ES-I3 (cell line): Measurements from ENCODE around the gene WWOX.

Source experiments
- H3K36me3 ChIP-seq: 2 replicates; pipeline ENCODE4 v1.6.1; 2013; ENCODE audit warnings: mild to moderate bottlenecking, low read length, control low read depth, moderate library complexity; ENCODE audit not compliant: insufficient read depth
- H3K4me1 ChIP-seq: 2 replicates; pipeline ENCODE4 v1.6.1; 2013; ENCODE audit warnings: mild to moderate bottlenecking, control low read depth, low read length; ENCODE audit not compliant: insufficient read depth
- H3K9ac ChIP-seq: 2 replicates; pipeline ENCODE4 v1.6.1; 2013; ENCODE audit warnings: low read depth, mild to moderate bottlenecking, low read length, moderate library complexity
- H3K9me3 ChIP-seq: 2 replicates; pipeline ENCODE4 v1.6.1; 2013; ENCODE audit warnings: mild to moderate bottlenecking, low read length, moderate library complexity; ENCODE audit not compliant: control insufficient read depth, insufficient read depth

The WWOX gene

GRCh38 chr16:79124016-79124756, 1024.7 kb downstream of the WWOX start:
- no peaks in the 10 kb centered on the region for H3K9me3 ChIP-seq
- H3K9ac ChIP-seq = no peak overlapping the region
- no peaks in the 10 kb centered on the region for H3K4me1 ChIP-seq
- no peaks in the 10 kb centered on the region for H3K36me3 ChIP-seq

- Histone ChIP-seq H3K4me1 (no peaks in the 10 kb centered on the region), H3K9ac (no peak overlapping the region), H3K9me3 (peaks cover 4% of the 10 kb centered on the region; the same call in 1 of the 2 replicates), H3K36me3 (no peaks in the 10 kb centered on the region; the same call in 1 of the 2 replicates)
Measured at GRCh38 chr16:79127766-79128165, 1028.3 kb downstream of the WWOX start.

DNA sequence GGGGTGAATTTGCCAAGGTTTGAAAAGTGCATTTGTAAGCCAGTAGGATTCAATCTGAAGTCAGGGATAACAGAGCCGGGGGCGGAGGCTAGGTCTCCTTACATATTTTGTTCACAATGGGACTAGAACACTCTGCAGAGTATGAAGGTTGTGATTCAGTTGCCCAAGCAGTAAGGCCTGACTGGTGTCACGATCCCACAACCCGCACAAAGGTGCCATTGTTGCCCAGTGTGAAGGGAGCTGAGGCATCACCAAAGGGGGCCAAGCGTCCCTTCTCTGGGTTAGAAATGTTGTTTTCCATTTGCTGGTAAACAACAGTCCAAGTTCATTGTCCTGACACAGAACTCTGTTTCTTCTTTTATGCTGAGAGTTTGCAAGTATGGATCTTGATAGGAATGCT, 1029.3 kb downstream of the WWOX start:
- Histone ChIP-seq H3K4me1 (no peaks in the 10 kb centered on the region), H3K36me3 (no peaks in the 10 kb centered on the region; the same call in 1 of the 2 replicates), H3K9ac (no peak overlapping the region), H3K9me3 (peaks cover 4% of the 10 kb centered on the region; the same call in 1 of the 2 replicates)

DNA sequence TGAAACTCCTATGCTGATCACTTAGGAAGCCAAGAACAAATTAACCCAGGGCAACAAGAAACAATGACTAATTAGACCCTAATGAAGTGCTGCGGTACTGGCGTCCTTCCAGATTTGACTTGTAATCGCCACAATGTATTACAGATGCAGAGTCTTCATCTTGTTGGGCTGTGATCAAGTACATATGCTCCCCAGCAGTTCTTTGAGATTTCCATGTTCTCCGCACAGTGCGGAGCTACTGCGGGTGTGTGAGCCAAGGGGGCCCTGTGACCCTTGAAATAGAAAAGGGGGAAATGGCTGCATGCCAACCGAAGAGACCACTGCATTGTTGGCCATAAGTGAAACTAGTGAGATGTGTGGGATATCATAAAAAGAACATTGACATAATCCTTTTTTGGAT, 1031.2 kb downstream of the WWOX start:
- Histone ChIP-seq H3K36me3 (no peaks in the 10 kb centered on the region; the same call in 1 of the 2 replicates), H3K9me3 (peaks cover 4% of the 10 kb centered on the region; the same call in 1 of the 2 replicates), H3K4me1 (no peaks in the 10 kb centered on the region), H3K9ac (no peak overlapping the region)

- no peak overlapping the region for H3K9ac ChIP-seq
- no peaks in the 10 kb centered on the region for H3K4me1 ChIP-seq
- H3K9me3 ChIP-seq = peaks cover 4% of the 10 kb centered on the region; the same call in 1 of the 2 replicates
- no peaks in the 10 kb centered on the region; the same call in 1 of the 2 replicates for H3K36me3 ChIP-seq
Measured at GRCh38 chr16:79131321-79132075, 1032.0 kb downstream of the WWOX start.

GRCh38 chr16:79132701-79133100, 1033.2 kb downstream of the WWOX start:
- Histone ChIP-seq H3K36me3 (no peaks in the 10 kb centered on the region; the same call in 1 of the 2 replicates), H3K9me3 (peaks cover 4% of the 10 kb centered on the region; the same call in 1 of the 2 replicates), H3K9ac (no peak overlapping the region), H3K4me1 (no peaks in the 10 kb centered on the region; the same call in 1 of the 2 replicates)

- Histone ChIP-seq H3K4me1 (no peaks in the 10 kb centered on the region; the same call in 1 of the 2 replicates), H3K9ac (no peak overlapping the region), H3K9me3 (peaks cover 4% of the 10 kb centered on the region; the same call in 1 of the 2 replicates), H3K36me3 (no peaks in the 10 kb centered on the region; the same call in 1 of the 2 replicates)
Measured at GRCh38 chr16:79134300-79134699, 1034.8 kb downstream of the WWOX start.

DNA sequence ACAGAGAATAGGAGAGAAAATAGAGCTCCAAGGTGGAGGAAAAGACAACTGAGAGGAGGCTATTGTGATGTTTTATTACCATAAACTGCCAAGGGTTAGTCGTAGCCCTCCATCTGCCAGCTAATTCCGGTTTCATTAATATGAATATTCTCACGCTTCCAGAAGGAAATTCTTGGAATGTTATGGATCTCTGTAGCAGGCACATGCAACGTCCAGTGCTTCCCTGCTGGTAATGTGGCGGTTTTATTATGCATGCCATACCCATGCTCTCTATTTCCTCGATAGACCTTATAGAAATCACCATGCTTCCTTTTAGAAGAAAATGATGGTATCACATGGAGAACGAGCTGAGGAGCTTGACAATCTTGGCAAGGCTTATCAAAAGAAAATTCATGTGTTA, 1037.5 kb downstream of the WWOX start:
- H3K9ac ChIP-seq = no peak overlapping the region
- no peaks in the 10 kb centered on the region for H3K36me3 ChIP-seq
- H3K9me3 ChIP-seq = peaks cover 4% of the 10 kb centered on the region
- no peaks in the 10 kb centered on the region; the same call in 1 of the 2 replicates for H3K4me1 ChIP-seq

GRCh38 chr16:79137426-79137939, 1038.0 kb downstream of the WWOX start:
- peaks cover under 1% of the 10 kb centered on the region for H3K9me3 ChIP-seq
- no peaks in the 10 kb centered on the region for H3K36me3 ChIP-seq
- no peaks in the 10 kb centered on the region; the same call in 1 of the 2 replicates for H3K4me1 ChIP-seq
- no peak overlapping the region for H3K9ac ChIP-seq

DNA sequence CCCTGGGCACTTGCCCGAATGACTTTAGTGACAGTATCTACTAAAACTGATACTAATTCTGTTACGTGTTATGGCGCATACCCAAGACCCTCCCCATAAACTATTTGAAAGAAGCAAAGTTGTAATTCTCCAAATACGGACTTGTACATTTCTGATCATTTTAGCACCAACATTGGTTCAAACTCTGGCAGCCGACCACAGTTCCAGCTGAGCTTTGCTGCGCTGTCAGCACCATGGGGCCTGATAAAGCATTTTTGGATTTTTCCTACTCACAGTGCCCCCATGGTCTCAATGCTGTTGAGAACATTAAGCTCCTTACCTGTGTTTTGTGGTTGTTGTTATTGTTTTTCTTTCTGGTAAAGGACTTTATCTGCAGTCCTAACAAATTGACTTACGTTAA, 1040.3 kb downstream of the WWOX start:
- no peaks in the 10 kb centered on the region; the same call in 1 of the 2 replicates for H3K4me1 ChIP-seq
- no peaks in the 10 kb centered on the region; the same call in 1 of the 2 replicates for H3K9me3 ChIP-seq
- no peak overlapping the region for H3K9ac ChIP-seq
- H3K36me3 ChIP-seq = no peaks in the 10 kb centered on the region

GRCh38 chr16:79143026-79143425, 1043.6 kb downstream of the WWOX start:
- Histone ChIP-seq H3K4me1 (no peaks in the 10 kb centered on the region), H3K36me3 (no peaks in the 10 kb centered on the region)

DNA sequence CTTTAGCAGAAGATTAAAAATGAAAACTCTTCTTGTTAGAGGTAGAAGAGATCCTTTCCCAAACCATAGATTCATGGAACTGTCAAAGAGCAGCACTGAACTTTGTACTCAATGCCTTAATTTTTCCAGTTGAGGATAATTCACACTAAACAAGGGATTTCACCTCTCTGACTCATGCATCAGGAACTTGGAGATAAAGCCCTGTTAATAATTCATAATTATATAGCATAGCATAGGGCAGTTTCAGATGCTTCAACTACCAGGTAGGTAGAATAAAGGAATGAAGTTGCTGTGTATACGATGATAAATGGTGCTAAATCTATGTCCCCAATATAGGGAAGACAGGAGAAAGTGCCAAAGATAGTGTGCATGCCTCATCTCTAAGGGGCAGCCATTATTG, 1050.7 kb downstream of the WWOX start:
- no peaks in the 10 kb centered on the region for H3K4me1 ChIP-seq

More at GRCh38 chr16:79143026-79143425, 1043.6 kb downstream of the WWOX start:
- no peaks in the 10 kb centered on the region; the same call in 1 of the 2 replicates for H3K9me3 ChIP-seq
- no peak overlapping the region for H3K9ac ChIP-seq

GRCh38 chr16:79150632-79151310, 1051.3 kb downstream of the WWOX start:
- H3K9ac ChIP-seq = no peak overlapping the region
- H3K36me3 ChIP-seq = no peaks in the 10 kb centered on the region
- no peaks in the 10 kb centered on the region for H3K4me1 ChIP-seq

More for the DNA sequence above, 1050.7 kb downstream of the WWOX start:
- Histone ChIP-seq H3K9me3 (no peaks in the 10 kb centered on the region), H3K9ac (no peak overlapping the region), H3K36me3 (no peaks in the 10 kb centered on the region)

GRCh38 chr16:79154086-79154485, 1054.6 kb downstream of the WWOX start:
- no peaks in the 10 kb centered on the region for H3K36me3 ChIP-seq
- H3K9me3 ChIP-seq = no peaks in the 10 kb centered on the region
- no peaks in the 10 kb centered on the region for H3K4me1 ChIP-seq
- H3K9ac ChIP-seq = no peak overlapping the region

More at GRCh38 chr16:79150632-79151310, 1051.3 kb downstream of the WWOX start:
- H3K9me3 ChIP-seq = no peaks in the 10 kb centered on the region
